GM18505 (cell line): Measurements from ENCODE around the gene ANKRD6.
"Not testable (repeated sequence)": the region's sequence is repeated elsewhere in the genome, so short reads cannot be mapped to it uniquely, and the experiment has no call there.

Experiments
- ATAC-seq: cut with Tn5 transposase; IDR thresholded peaks from one replicate; pipeline ENCODE4 v1.9.1; 2021; ENCODE audit not compliant: unreplicated experiment
- POLR2A ChIP-seq: IDR thresholded peaks from 4 replicates; pipeline ENCODE4 v1.6.1; 2011; ENCODE audit warnings: borderline replicate concordance; ENCODE audit not compliant: insufficient read depth, insufficient read length; ENCODE audit errors: extremely low read depth

Gene ANKRD6

GRCh38 chr6:89432875-89433251, at the start of gene ANKRD6:
ANKRD6 (plus strand) TSS chr6:89433152; CDS start chr6:89566977, 133,825 bp downstream.
- peak; percentile 95 for ATAC-seq
- TF ChIP-seq POLR2A, result no peak

- no peak for TF ChIP-seq POLR2A
- ATAC-seq, result peak; percentile 35
Measured at GRCh38 chr6:89385156-89385667, 47.7 kb upstream of the ANKRD6 start.

- no peak for ATAC-seq
- no peak for TF ChIP-seq POLR2A
Measured at GRCh38 chr6:89385846-89386245, 47.1 kb upstream of the ANKRD6 start.

- peak; percentile 9 for ATAC-seq
- no peak for TF ChIP-seq POLR2A
Measured at GRCh38 chr6:89386917-89387491, 45.9 kb upstream of the ANKRD6 start.

GRCh38 chr6:89387516-89388201, 45.3 kb upstream of the ANKRD6 start:
- peak; percentile 91 for ATAC-seq

GRCh38 chr6:89388846-89389245, 44.1 kb upstream of the ANKRD6 start:
- no peak for TF ChIP-seq POLR2A
- ATAC-seq, result no peak

More at GRCh38 chr6:89387516-89388201, 45.3 kb upstream of the ANKRD6 start:
- TF ChIP-seq POLR2A, result no peak

- ATAC-seq, result no peak
- no peak for TF ChIP-seq POLR2A
Measured at GRCh38 chr6:89392823-89393222, 40.1 kb upstream of the ANKRD6 start.

GRCh38 chr6:89393659-89394058, 39.3 kb upstream of the ANKRD6 start:
- TF ChIP-seq POLR2A, result no peak
- no peak for ATAC-seq

- not testable (repeated sequence) for ATAC-seq
Measured at GRCh38 chr6:89397884-89398283, 35.1 kb upstream of the ANKRD6 start.

GRCh38 chr6:89398762-89399525, 34.0 kb upstream of the ANKRD6 start:
- no peak for TF ChIP-seq POLR2A
- no peak for ATAC-seq

- no peak for ATAC-seq
- TF ChIP-seq POLR2A, result no peak
Measured at GRCh38 chr6:89400050-89400449, 32.9 kb upstream of the ANKRD6 start.

GRCh38 chr6:89400912-89401399, 32.0 kb upstream of the ANKRD6 start:
- ATAC-seq, result no peak
- TF ChIP-seq POLR2A, result no peak

GRCh38 chr6:89402776-89403175, 30.2 kb upstream of the ANKRD6 start:
- TF ChIP-seq POLR2A, result no peak
- ATAC-seq, result no peak
